ENCODE measurements around the gene MRPL47.

MRPL47 gene

GRCh38 chr3:179613807-179614206 lies 9.4 kb upstream of the MRPL47 start:
- ChIA-PET POLR2A (interaction anchor here (1.2 kb wide), 1 partner anchor 9 kb away, joined by 3 read pairs; the partner anchor contains the start of genes MRPL47 and NDUFB5), CTCF (no interaction called here)
- DNase-seq (ENCODE audit: extremely low spot score), result no peak

GRCh38 chr3:179610066-179610465 lies 5.6 kb upstream of the MRPL47 start:
- TF ChIP-seq ELF4 (IDR thresholded peaks at IDR 0.05) (no peak), LEF1 (IDR thresholded peaks at IDR 0.05; ENCODE audit: borderline replicate concordance) (no peak), L3MBTL2 (conservative IDR thresholded peaks at IDR 0.05) (no peak), ZNF384 (IDR thresholded peaks at IDR 0.05) (no peak), PKNOX1 (IDR thresholded peaks at IDR 0.05) (no peak), ARNT (IDR thresholded peaks at IDR 0.05) (no peak), CTBP1 (IDR thresholded peaks at IDR 0.05; ENCODE audit: borderline replicate concordance) (no peak), TARDBP (IDR thresholded peaks at IDR 0.05) (no peak), FOXK2 (IDR thresholded peaks at IDR 0.05) (no peak)
- DNase-seq (ENCODE audit: extremely low spot score), result no peak
- ChIA-PET CTCF (no interaction called here), POLR2A (no interaction called here)

More at GRCh38 chr3:179613807-179614206, 9.4 kb upstream of the MRPL47 start:
- TF ChIP-seq CTBP1 (IDR thresholded peaks at IDR 0.05; ENCODE audit: borderline replicate concordance), result no peak
- no peak for TF ChIP-seq ZNF384 (IDR thresholded peaks at IDR 0.05)
- no peak for TF ChIP-seq HDGF (IDR thresholded peaks at IDR 0.05; ENCODE audit: borderline replicate concordance)
- no peak for TF ChIP-seq SP1 (IDR thresholded peaks at IDR 0.05)
- TF ChIP-seq FOXK2 (IDR thresholded peaks at IDR 0.05), result no peak
- TF ChIP-seq FOXA1 (IDR thresholded peaks at IDR 0.05), result no peak
- no peak for TF ChIP-seq ARNT (IDR thresholded peaks at IDR 0.05)
- no peak for TF ChIP-seq BHLHE40 (IDR thresholded peaks at IDR 0.05; ENCODE audit: borderline replicate concordance)
- TF ChIP-seq PKNOX1 (IDR thresholded peaks at IDR 0.05), result no peak
- no peak for TF ChIP-seq TARDBP (IDR thresholded peaks at IDR 0.05)
- TF ChIP-seq L3MBTL2 (conservative IDR thresholded peaks at IDR 0.05), result no peak
- TF ChIP-seq FOXM1 (IDR thresholded peaks at IDR 0.05; ENCODE audit: borderline replicate concordance), result no peak
- TF ChIP-seq NFRKB (IDR thresholded peaks at IDR 0.05), result no peak
- no peak for TF ChIP-seq SUZ12 (IDR thresholded peaks at IDR 0.05)
- TF ChIP-seq ELF4 (IDR thresholded peaks at IDR 0.05), result no peak
- TF ChIP-seq LEF1 (IDR thresholded peaks at IDR 0.05; ENCODE audit: borderline replicate concordance), result no peak

- CTCF ChIA-PET, result no interaction called here
- POLR2A ChIA-PET, result no interaction called here
- TF ChIP-seq ZNF384 (IDR thresholded peaks at IDR 0.05) (no peak), NFRKB (IDR thresholded peaks at IDR 0.05) (no peak), L3MBTL2 (conservative IDR thresholded peaks at IDR 0.05) (no peak), ARNT (IDR thresholded peaks at IDR 0.05) (no peak), HDGF (IDR thresholded peaks at IDR 0.05; ENCODE audit: borderline replicate concordance) (no peak), FOXA1 (IDR thresholded peaks at IDR 0.05) (no peak), ELF4 (IDR thresholded peaks at IDR 0.05) (no peak), LEF1 (IDR thresholded peaks at IDR 0.05; ENCODE audit: borderline replicate concordance) (no peak), FOXK2 (IDR thresholded peaks at IDR 0.05) (no peak), CTBP1 (IDR thresholded peaks at IDR 0.05; ENCODE audit: borderline replicate concordance) (no peak)
- DNase-seq (ENCODE audit: extremely low spot score), result no peak
These were observed 4.7 kb upstream of the MRPL47 start for GRCh38 chr3:179608931-179609720.

GRCh38 chr3:179606534-179607085 lies 2.2 kb upstream of the MRPL47 start:
- TF ChIP-seq FOXK2 (IDR thresholded peaks at IDR 0.05), result no peak
- TF ChIP-seq SP1 (IDR thresholded peaks at IDR 0.05), result no peak
- TF ChIP-seq CTBP1 (IDR thresholded peaks at IDR 0.05; ENCODE audit: borderline replicate concordance), result no peak
- TF ChIP-seq FOXM1 (IDR thresholded peaks at IDR 0.05; ENCODE audit: borderline replicate concordance), result no peak
- TF ChIP-seq ELF4 (IDR thresholded peaks at IDR 0.05), result no peak
- no peak for TF ChIP-seq FOXA1 (IDR thresholded peaks at IDR 0.05)
- no peak for TF ChIP-seq TARDBP (IDR thresholded peaks at IDR 0.05)
- ChIA-PET CTCF (interaction anchor here (0.6 kb wide), 2 partner anchors 12 to 89 kb away, joined by 3 to 5 read pairs; no protein-coding TSS in a partner anchor), POLR2A (no interaction called here)
- DNase-seq (ENCODE audit: extremely low spot score), result no peak

- CTCF ChIA-PET, result no interaction called here
- POLR2A ChIA-PET, result no interaction called here
- no peak for DNase-seq (ENCODE audit: extremely low spot score)
- TF ChIP-seq PKNOX1 (IDR thresholded peaks at IDR 0.05) (no peak), ZNF384 (IDR thresholded peaks at IDR 0.05) (0 out of 2 replicates have a peak, but pooled peaks have one; percentile 35)
These were observed 607 bp downstream of the MRPL47 start for GRCh38 chr3:179603831-179604230.

- CTCF ChIA-PET, result no interaction called here
- POLR2A ChIA-PET, result no interaction called here
- TF ChIP-seq L3MBTL2 (conservative IDR thresholded peaks at IDR 0.05), result no peak
- no peak for TF ChIP-seq ELF4 (IDR thresholded peaks at IDR 0.05)
- no peak for TF ChIP-seq NFRKB (IDR thresholded peaks at IDR 0.05)
- TF ChIP-seq PKNOX1 (IDR thresholded peaks at IDR 0.05), result no peak
- no peak for TF ChIP-seq ARNT (IDR thresholded peaks at IDR 0.05)
- no peak for TF ChIP-seq SUZ12 (IDR thresholded peaks at IDR 0.05)
- no peak for TF ChIP-seq ZNF384 (IDR thresholded peaks at IDR 0.05)
- TF ChIP-seq FOXM1 (IDR thresholded peaks at IDR 0.05; ENCODE audit: borderline replicate concordance), result no peak
- no peak for TF ChIP-seq HDGF (IDR thresholded peaks at IDR 0.05; ENCODE audit: borderline replicate concordance)
- no peak for TF ChIP-seq FOXK2 (IDR thresholded peaks at IDR 0.05)
- no peak for TF ChIP-seq SP1 (IDR thresholded peaks at IDR 0.05)
- no peak for TF ChIP-seq FOXA1 (IDR thresholded peaks at IDR 0.05)
- no peak for TF ChIP-seq BHLHE40 (IDR thresholded peaks at IDR 0.05; ENCODE audit: borderline replicate concordance)
- no peak for TF ChIP-seq TARDBP (IDR thresholded peaks at IDR 0.05)
- TF ChIP-seq LEF1 (IDR thresholded peaks at IDR 0.05; ENCODE audit: borderline replicate concordance), result no peak
- TF ChIP-seq CTBP1 (IDR thresholded peaks at IDR 0.05; ENCODE audit: borderline replicate concordance), result no peak
- no peak for DNase-seq (ENCODE audit: extremely low spot score)
These were observed 1.1 kb downstream of the MRPL47 start for GRCh38 chr3:179603321-179603720.
